IPS-18a (cell line): ENCODE data around the gene STX8.
"Not testable (repeated sequence)": the region's sequence is repeated elsewhere in the genome, so short reads cannot be mapped to it uniquely, and the experiment has no call there.

Source experiments
- H3K27ac ChIP-seq: one replicate; pipeline ENCODE4 v1.5.1; 2013; ENCODE audit warnings: low read length
- H3K27me3 ChIP-seq: one replicate; pipeline ENCODE4 v1.6.1; 2013; ENCODE audit warnings: mild to moderate bottlenecking, low read length; ENCODE audit not compliant: control insufficient read depth, insufficient read depth
- H3K36me3 ChIP-seq: one replicate; pipeline ENCODE4 v1.6.1; 2013; ENCODE audit warnings: low read depth, low read length; ENCODE audit not compliant: control insufficient read depth
- H3K4me1 ChIP-seq: one replicate; pipeline ENCODE4 v1.6.1; 2013; ENCODE audit warnings: low read depth, low read length; ENCODE audit not compliant: control insufficient read depth
- H3K4me3 ChIP-seq: one replicate; pipeline ENCODE4 v1.5.1; 2013; ENCODE audit warnings: low read length
- H3K9ac ChIP-seq: one replicate; pipeline ENCODE4 v1.6.1; 2013; ENCODE audit warnings: mild to moderate bottlenecking, low read length, moderate library complexity
- H3K9me3 ChIP-seq: one replicate; pipeline ENCODE4 v1.6.1; 2013; ENCODE audit warnings: low read depth, low read length; ENCODE audit not compliant: control insufficient read depth

The STX8 gene

DNA sequence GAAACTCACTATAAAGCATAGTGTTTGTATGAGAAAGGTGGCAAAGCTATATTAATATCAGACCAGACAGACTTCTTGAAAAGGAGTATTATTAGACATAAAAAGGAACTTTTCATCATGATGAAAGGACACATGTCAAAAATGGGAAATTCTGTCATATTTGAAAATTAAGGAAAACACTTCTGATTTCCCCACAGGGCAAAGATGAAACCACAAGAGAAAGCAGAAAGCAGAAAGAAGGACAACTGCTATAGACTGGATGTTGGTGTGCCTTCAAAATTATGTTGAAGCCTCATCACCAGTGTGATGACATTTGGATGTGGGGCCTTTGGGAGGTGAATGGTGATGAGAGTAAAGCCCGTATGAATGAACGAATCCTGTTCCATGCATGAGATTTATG, 193.0 kb downstream of the STX8 start:
- Histone ChIP-seq H3K27me3 (no peaks in the 10 kb centered on the region), H3K27ac (no peak overlapping the region), H3K9ac (no peak overlapping the region), H3K4me3 (no peak overlapping the region), H3K36me3 (no peaks in the 10 kb centered on the region), H3K4me1 (no peaks in the 10 kb centered on the region), H3K9me3 (no peaks in the 10 kb centered on the region)

DNA sequence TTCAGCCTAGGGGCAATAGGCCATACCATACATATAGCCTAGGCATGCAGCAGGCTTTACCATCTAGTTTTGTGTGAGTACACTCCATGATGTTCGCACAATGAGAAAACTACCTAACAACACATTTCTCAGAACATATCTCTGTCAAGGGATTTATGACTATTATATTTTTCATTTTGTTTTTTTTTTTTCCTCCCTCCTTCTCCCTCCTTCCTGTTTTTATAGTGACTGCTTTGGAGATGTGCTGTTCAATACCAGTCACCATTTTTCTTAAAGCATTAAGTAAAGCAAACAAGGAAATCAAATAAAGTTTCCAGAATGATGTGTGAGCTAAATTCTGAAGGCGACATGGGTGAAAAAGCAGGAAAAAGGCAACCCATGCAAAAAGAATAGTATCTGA, 194.6 kb downstream of the STX8 start:
- no peak overlapping the region for H3K27ac ChIP-seq
- H3K9ac ChIP-seq = no peak overlapping the region
- no peaks in the 10 kb centered on the region for H3K4me1 ChIP-seq
- H3K4me3 ChIP-seq = no peak overlapping the region
- H3K9me3 ChIP-seq = no peaks in the 10 kb centered on the region
- no peaks in the 10 kb centered on the region for H3K27me3 ChIP-seq
- no peaks in the 10 kb centered on the region for H3K36me3 ChIP-seq

DNA sequence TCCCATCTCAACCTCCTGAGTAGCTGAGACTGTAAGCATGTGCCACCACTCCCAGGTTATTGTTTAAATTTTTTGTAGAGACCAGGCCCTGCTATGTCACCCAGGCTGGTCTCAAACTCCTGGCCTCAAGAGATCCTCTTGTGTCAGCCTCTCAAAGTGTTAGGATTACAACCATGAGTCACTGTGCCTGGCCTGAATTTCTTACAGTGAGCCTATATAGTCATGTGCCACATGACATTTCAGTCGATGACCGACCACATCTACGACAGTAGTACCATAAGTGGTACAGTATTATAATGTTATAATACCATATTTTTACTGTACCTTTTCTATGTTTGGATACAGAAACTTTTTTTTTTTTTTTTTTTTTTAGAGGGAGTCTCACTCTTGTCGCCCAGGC, 195.3 kb downstream of the STX8 start:
- Histone ChIP-seq H3K4me3 (no peak overlapping the region), H3K9ac (no peak overlapping the region), H3K27me3 (no peaks in the 10 kb centered on the region)

DNA sequence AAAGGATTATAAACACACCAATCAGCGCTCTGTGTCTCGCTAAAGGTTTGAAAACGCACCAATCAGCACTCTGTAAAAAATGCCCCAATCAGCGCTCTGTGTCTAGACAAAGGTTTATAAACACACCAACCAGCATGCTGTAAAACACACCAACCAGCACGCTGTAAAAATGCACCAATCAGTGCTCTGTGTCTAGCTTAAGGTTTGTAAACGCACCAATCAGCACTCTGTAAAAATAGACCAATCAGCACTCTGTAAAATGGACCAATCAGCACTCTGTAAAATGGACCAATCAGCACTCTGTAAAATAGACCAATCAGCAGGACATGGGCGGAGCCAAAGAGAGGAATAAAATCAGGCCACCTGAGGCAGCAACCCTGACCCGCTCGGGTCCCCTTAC, 199.4 kb downstream of the STX8 start:
- H3K27me3 ChIP-seq, H3K27ac ChIP-seq: not testable (repeated sequence)

More for the DNA sequence above, 195.3 kb downstream of the STX8 start:
- Histone ChIP-seq H3K27ac (no peak overlapping the region), H3K36me3 (no peaks in the 10 kb centered on the region), H3K4me1 (no peaks in the 10 kb centered on the region), H3K9me3 (no peaks in the 10 kb centered on the region)

DNA sequence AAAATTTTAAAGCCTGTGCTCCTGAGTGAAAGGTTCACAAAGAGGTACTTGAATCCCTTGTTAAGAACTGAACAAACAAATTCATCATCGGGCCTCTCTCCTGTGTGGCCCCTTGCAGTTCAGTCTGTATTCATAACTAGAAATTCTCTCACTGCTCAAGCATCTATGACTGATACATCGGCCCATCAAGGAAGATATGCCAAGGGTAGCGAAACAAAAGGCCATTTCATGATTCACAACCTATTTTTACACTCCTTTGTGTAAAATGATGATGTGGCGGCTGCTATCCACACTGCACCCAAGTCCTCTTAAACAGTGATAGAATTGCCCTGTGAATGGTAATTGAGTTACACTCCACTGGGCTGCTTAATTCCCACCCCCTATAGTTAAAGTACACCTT, 204.6 kb downstream of the STX8 start:
- Histone ChIP-seq H3K4me3 (no peak overlapping the region), H3K36me3 (no peaks in the 10 kb centered on the region), H3K27me3 (no peaks in the 10 kb centered on the region), H3K9ac (no peak overlapping the region), H3K4me1 (peaks cover 10% of the 10 kb centered on the region), H3K27ac (no peak overlapping the region), H3K9me3 (no peaks in the 10 kb centered on the region)

More for the DNA sequence above, 199.4 kb downstream of the STX8 start:
- H3K9me3 ChIP-seq, H3K9ac ChIP-seq, H3K36me3 ChIP-seq, H3K4me3 ChIP-seq, H3K4me1 ChIP-seq: not testable (repeated sequence)

DNA sequence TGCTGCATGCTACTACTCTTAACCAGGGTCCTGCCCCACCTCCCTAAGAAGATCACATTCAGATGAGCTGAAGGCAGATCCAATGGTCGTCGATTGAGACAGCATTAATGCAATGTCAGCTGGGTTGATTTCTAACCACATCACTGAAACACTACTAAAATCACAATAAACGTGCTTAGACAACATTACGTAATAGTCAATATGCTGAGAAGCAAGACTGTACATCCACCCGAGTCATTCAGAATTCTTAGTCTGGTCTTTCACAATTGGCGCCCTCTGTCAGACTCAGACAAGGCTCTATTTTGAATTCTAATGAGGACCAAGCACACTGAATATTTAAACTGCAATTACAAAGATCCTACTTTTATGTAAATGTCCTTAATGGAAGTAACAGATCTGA, 205.2 kb downstream of the STX8 start:
- H3K4me3 ChIP-seq = no peak overlapping the region
- no peak overlapping the region for H3K27ac ChIP-seq
- peaks cover 10% of the 10 kb centered on the region for H3K4me1 ChIP-seq
- no peaks in the 10 kb centered on the region for H3K27me3 ChIP-seq
- no peaks in the 10 kb centered on the region for H3K36me3 ChIP-seq
- no peaks in the 10 kb centered on the region for H3K9me3 ChIP-seq
- no peak overlapping the region for H3K9ac ChIP-seq

DNA sequence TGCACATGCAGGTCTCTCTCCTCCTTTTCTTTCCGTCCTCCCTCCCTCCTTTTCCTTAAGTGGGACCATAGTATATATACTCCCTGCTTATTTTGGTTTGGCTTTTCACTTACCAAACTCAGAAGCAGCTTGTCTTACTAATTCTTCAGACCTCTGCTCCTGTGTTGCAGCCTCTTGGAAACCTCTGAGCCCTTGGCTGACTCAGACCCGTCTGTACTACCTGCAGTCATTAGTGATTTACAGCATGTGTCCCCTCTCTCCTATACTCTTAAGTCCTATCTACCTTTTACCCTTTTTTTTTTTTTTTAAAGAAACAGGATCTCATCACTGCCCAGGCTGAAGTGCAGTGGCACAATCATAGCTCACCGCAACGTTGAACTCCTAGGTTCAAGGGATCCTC, 207.0 kb downstream of the STX8 start:
- no peak overlapping the region for H3K27ac ChIP-seq
- H3K9ac ChIP-seq = no peak overlapping the region
- H3K4me3 ChIP-seq = no peak overlapping the region
- H3K9me3 ChIP-seq = no peaks in the 10 kb centered on the region
- H3K27me3 ChIP-seq = no peaks in the 10 kb centered on the region
- peaks cover 10% of the 10 kb centered on the region for H3K4me1 ChIP-seq
- H3K36me3 ChIP-seq = no peaks in the 10 kb centered on the region

DNA sequence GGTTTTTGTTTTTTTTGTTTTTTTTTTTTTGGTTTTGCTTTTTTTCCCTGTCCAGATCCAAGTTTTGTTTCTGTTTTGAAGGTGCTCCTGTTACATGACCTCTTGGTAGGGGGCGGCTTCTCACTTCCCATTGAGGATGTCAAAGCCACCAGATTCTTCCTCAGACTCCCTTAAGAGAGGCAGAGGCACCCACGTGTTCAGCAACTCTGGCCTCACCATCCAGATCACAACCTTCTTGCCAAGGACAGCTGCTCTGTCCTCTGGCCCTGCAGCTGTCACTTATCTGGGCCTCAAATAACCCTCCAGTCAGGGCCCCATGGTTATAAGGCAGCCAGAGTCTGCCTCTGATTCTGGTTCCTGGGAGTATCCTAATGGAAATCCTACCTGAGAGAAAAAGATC, 208.5 kb downstream of the STX8 start:
- no peak overlapping the region for H3K9ac ChIP-seq
- no peak overlapping the region for H3K27ac ChIP-seq
- no peak overlapping the region for H3K4me3 ChIP-seq
- H3K36me3 ChIP-seq = no peaks in the 10 kb centered on the region
- no peaks in the 10 kb centered on the region for H3K9me3 ChIP-seq
- H3K4me1 ChIP-seq = peaks cover 10% of the 10 kb centered on the region
- H3K27me3 ChIP-seq = no peaks in the 10 kb centered on the region

DNA sequence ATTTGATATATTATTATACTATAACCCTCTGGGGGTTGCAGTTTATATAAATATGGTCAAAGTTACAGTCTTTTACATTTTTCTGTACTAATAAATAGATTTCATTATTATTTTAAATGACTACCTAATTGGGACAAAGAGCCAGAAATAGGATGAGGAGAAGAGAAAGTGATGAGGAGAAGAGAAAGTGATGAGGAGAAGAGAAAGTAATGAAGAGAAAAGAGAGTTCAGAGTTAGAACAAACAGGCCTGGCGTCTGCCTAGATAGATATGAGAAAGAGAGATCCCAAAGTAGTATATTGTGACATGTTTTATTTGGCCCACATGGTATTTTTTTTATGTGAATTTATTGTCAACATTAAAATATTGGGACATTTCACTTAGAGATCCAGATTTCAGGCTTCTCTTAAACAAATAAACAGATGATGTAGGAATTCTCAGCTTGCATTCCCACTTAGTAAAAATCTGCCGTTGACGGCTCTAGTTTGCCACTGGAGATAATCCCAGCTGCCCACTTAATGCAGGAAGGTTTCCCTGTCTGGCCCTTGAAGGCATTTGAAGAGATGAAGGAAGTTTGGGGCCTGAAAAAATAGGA, 210.7 kb downstream of the STX8 start:
- no peaks in the 10 kb centered on the region for H3K9me3 ChIP-seq
- no peak overlapping the region for H3K9ac ChIP-seq
- H3K27me3 ChIP-seq = no peaks in the 10 kb centered on the region
- H3K4me3 ChIP-seq = no peak overlapping the region
- H3K36me3 ChIP-seq = no peaks in the 10 kb centered on the region
- no peaks in the 10 kb centered on the region for H3K4me1 ChIP-seq
- no peak overlapping the region for H3K27ac ChIP-seq

DNA sequence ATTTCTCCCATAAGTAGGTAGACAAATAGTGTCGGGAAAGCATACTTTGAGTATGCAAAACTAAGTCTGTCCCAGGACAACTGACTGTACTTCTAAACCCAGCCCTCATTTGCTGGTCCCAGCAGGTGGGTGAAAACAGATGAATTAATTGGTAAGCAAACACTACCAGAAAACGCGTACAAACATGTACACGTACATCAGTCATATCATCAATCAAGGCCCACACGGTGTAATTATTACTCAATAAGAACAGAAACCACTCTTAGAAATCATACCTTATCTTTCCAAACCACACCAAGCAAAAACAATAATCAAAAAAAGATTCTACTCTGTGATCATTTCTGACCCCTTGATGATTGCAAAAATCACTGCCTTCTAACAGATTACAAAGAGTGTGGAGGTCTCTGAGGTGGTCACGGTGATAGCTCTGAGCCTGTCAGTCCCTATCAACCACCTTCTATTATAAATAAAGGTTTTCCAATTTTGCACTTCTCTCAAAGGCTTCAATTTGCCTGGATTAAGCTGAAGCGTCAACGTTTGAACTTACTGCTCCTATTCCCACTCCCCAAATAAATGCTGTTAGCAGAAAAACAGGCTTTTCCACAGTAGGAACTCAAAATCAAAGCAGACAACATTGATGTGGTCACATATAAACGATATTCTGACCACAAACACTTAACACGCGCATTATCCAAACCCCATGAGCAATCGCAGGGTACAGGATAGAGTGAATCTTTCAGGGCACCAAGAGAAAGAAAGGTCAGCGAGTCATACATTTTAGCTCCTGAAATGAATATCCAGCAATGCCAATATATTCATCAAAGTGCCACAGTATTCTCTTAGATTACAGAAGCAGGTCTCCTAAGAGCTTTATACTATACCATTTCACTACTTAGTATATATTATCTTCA, 211.9 kb downstream of the STX8 start:
- H3K4me1 ChIP-seq = no peaks in the 10 kb centered on the region
- H3K4me3 ChIP-seq = no peak overlapping the region
- no peak overlapping the region for H3K9ac ChIP-seq
- no peaks in the 10 kb centered on the region for H3K27me3 ChIP-seq
- no peak overlapping the region for H3K27ac ChIP-seq
- H3K36me3 ChIP-seq = no peaks in the 10 kb centered on the region
- H3K9me3 ChIP-seq = no peaks in the 10 kb centered on the region

DNA sequence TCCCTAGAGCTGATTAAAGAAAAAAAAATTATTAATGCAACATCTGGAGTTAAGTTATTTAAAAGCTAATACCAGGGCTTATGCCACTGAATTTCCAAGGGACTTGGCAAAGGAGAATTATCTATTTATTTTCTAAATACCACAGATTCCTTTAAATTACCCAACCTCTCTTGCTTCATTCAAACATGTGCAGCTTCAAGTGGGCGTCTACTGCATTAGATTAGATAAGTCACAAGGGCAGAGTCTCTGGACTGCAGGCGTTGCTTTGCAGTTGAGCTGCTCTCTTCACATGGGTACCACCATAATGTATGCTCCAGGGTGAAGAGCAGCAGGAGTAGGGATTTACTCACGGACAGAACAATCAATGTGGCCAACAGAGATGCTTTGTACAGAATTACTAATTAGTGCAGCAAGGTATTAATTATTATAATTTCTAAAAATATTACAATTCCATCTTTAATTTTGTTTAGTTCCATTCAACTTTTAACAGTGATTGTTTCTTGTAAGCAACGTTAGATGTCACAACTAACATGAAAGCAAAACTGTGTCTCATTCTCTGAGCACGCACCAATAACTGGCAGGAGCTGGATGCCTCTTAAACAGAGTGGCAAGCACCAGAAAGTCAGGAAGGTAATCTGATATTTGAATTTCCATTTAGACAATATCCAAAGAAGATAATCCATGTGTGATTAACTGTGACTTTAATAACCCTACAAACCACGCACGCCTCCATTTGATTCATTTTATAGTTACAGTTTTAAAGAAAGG, 214.2 kb downstream of the STX8 start:
- H3K4me3 ChIP-seq = no peak overlapping the region
- H3K4me1 ChIP-seq = no peaks in the 10 kb centered on the region
- H3K9me3 ChIP-seq = no peaks in the 10 kb centered on the region
- H3K36me3 ChIP-seq = no peaks in the 10 kb centered on the region
- no peak overlapping the region for H3K27ac ChIP-seq
- no peak overlapping the region for H3K9ac ChIP-seq
- H3K27me3 ChIP-seq = no peaks in the 10 kb centered on the region
